ENCODE data around the gene GRK5. TPM values are rescaled to one million over a fixed set of nuclear protein-coding genes. Genes with fewer than 3 reads are reported as not detected.

The GRK5 gene
- total and polyA plus RNA-seq, 9 of the 15 experiments (the other 6 are each of a cell fraction or from before 2014, with no cell fraction given) = 0.46 to 0.83 (median 0.67) TPM; not detected in 2

- WGBS (ENCODE audit: insufficient coverage, low coverage, missing lambda C conversion rate) = 3% methylated on average over 16 of the region's 21 CpGs
- Histone ChIP-seq H3K27ac (ENCODE audit: extremely low read depth, low read depth, low read length) (no peak overlapping the region), H3K27me3 (ENCODE audit: control insufficient read depth in 2 of 2, insufficient read depth in 2 of 2, low read length in 2 of 2) (peaks cover 0 to 18% of the 10 kb centered on the region in 2 experiments; a peak in 3 of 5 replicates), H3K4me3 (no peak overlapping the region), H2AFZ (ENCODE audit: low read depth, low read length) (no peak overlapping the region), H3K4me2 (ENCODE audit: insufficient read depth, low read length) (no peak overlapping the region), H3K9ac (ENCODE audit: insufficient read depth in 1 of 2, low read depth in 2 of 2, low read length in 2 of 2) (no peak overlapping the region), H3K4me1 (replicated peaks in 1 of 2; ENCODE audit: control insufficient read depth in 2 of 2, insufficient read depth in 2 of 2, low read length in 2 of 2) (peaks cover 0 to 4% of the 10 kb centered on the region in 2 experiments; a peak in 1 of 5 replicates), H3K9me1 (ENCODE audit: control insufficient read depth, insufficient read depth, low read length) (no peaks in the 10 kb centered on the region), H3K79me2 (ENCODE audit: control insufficient read depth, insufficient read depth, low read length) (no peaks in the 10 kb centered on the region), H4K20me1 (replicated peaks; ENCODE audit: control insufficient read depth, insufficient read depth, low read length) (0 out of 2 replicates have a peak, but pooled peaks cover 5% of the 10 kb centered on the region), H3K36me3 (ENCODE audit: control insufficient read depth, insufficient read depth, low read length) (no peaks in the 10 kb centered on the region), H3K9me3 (replicated peaks; ENCODE audit: control insufficient read depth, insufficient read depth, low read depth, low read length) (no peaks in the 10 kb centered on the region)
- FAIRE-seq = no peak
- no TSS peak for BruUV-seq (replicated peaks)
- in situ Hi-C loops (cut with MboI) = loop anchor here (5.0 kb wide), 1 partner anchor 214 kb away; no protein-coding TSS in a partner anchor
- no peak for ATAC-seq
- ChIA-PET POLR2A (no interaction called here), CTCF (ENCODE audit: low intra/inter-chr PET ratio) (interaction anchor here (1.0 to 2.6 kb wide), 3 partner anchors 208 to 216 kb away, joined by 4 to 21 read pairs (median 4); partner anchors contain the start of gene GRK5)
- DNase-seq (ENCODE audit: extremely low read depth in 1 of 4, low spot score in 3 of 4) = no peak
- intact Hi-C loops (cut with micrococcal nuclease) = loop anchor here (2.0 to 5.0 kb wide), 3 partner anchors 124 to 217 kb away; partner anchors contain the start of gene GRK5
- TF ChIP-seq ZNF232 (CRISPR knock-in tag; IDR thresholded peaks at IDR 0.05) (no peak), ELF4 (CRISPR knock-in tag; IDR thresholded peaks at IDR 0.05) (no peak), PREB (CRISPR knock-in tag; IDR thresholded peaks at IDR 0.05) (no peak), ZNF436 (CRISPR knock-in tag; IDR thresholded peaks at IDR 0.05) (no peak), HSF4 (CRISPR knock-in tag; IDR thresholded peaks at IDR 0.05; ENCODE audit: borderline replicate concordance) (no peak), MTF1 (CRISPR knock-in tag; IDR thresholded peaks at IDR 0.05; ENCODE audit: borderline replicate concordance) (no peak), SNRNP70 (optimal IDR thresholded peaks at IDR 0.05; ENCODE audit: low read depth, low read length) (no peak), KAT8 (IDR thresholded peaks at IDR 0.05; ENCODE audit: low read depth) (no peak), ZNF347 (CRISPR knock-in tag; IDR thresholded peaks at IDR 0.05; ENCODE audit: low read depth) (no peak), ZNF583 (CRISPR knock-in tag; IDR thresholded peaks at IDR 0.05) (no peak), EP300 (IDR thresholded peaks at IDR 0.05; ENCODE audit: low read length) (no peak), HNRNPH1 (optimal IDR thresholded peaks at IDR 0.05; ENCODE audit: low read depth, low read length) (no peak), EWSR1 (IDR thresholded peaks at IDR 0.05; ENCODE audit: borderline replicate concordance, low read depth, partially characterized antibody) (no peak), CREB5 (CRISPR knock-in tag; IDR thresholded peaks at IDR 0.05) (no peak), CCNT2 (IDR thresholded peaks at IDR 0.05; ENCODE audit: borderline replicate concordance, extremely low read depth, insufficient read length, low read depth, low read length) (no peak)
These were observed 208.4 kb downstream of the GRK5 start for GRCh38 chr10:119415536-119416503.

All from K562 (cell line).